ENCODE data around the gene HSH2D. TPM values are rescaled to one million over a fixed set of nuclear protein-coding genes. Genes with fewer than 3 reads are reported as not detected.
A peak's percentile ranks its signal among the peaks of the same experiment; 100 is the strongest.

The HSH2D gene
- total and polyA plus RNA-seq, 2 of the 13 experiments (the other 11 are each of a cell fraction or from before 2014, with no cell fraction given), result 0.69 to 3.2 TPM

DNA sequence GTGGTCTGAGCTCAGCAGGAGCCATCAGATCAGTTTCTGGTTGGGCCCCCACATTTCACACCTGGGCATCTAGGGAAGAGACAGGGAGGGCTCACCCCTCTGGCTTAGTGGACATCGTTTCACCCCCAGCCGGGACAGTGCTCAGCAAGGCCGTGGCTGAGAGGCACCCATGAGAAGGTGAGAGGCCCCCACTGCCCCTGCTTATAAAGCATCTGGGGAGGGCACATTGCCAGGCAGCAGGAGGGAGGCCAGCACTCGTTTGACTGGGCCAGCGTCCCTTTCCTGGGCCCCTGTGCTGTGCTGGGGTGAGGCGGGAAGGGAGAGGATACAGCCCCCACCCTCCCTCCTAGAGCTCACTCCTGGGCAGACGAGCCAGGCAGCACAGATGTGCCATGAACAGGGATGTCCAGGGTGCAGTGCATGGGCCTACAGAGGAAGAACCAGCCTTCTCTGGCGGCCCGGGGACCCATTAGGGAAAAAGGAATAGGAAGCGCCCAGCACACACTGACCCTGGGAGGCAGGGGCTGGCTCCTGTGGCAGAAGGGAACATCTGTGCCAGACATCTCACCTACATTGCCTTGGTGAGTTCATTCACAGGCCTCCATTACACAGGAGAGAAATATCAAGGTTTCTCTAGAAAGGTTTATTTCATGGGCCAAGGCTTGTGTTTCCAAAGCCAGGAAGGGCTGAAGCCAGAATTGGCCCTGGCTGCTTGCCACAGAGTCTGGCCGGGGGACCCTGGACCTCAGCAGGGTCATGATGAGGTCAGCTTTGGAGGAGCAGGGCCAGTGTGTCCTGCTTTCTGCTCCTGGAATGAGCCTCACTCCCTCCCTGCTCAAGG is 61.9 kb downstream of the HSH2D start:
- H3K4me3 ChIP-seq (replicated peaks in 1 of 3; ENCODE audit: insufficient read depth in 1 of 3, low read depth in 2 of 3, low read length in 3 of 3), result no peak overlapping the region
- peak; percentile 24 for DNase-seq (ENCODE audit: low spot score)
- FAIRE-seq, result peak; percentile 32
- ChIA-PET POLR2A (interaction anchor here (1.1 kb wide), 1 partner anchor 20 kb away, joined by 3 read pairs; no protein-coding TSS in a partner anchor), CTCF (ENCODE audit: low intra/inter-chr PET ratio, low total read pairs) (no interaction called here)
- no peaks in the 10 kb centered on the region for H3K9me3 ChIP-seq (ENCODE audit: low read length)
- peaks cover 26 to 50% of the 10 kb centered on the region in 2 experiments; a peak in 4 of 5 replicates for H3K36me3 ChIP-seq (replicated peaks in 1 of 2; ENCODE audit: control insufficient read depth in 1 of 2, insufficient read depth in 2 of 2, low read length in 2 of 2)
- peaks cover 7% of the 10 kb centered on the region for H3K79me2 ChIP-seq (ENCODE audit: insufficient read depth, low read length)
- no peak overlapping the region for H3K9ac ChIP-seq (ENCODE audit: insufficient read depth, low read depth, low read length)
- BruUV-seq (replicated peaks), result no TSS peak
- peak; percentile 66 for ATAC-seq
- no peaks in the 10 kb centered on the region for H3K27me3 ChIP-seq (ENCODE audit: control insufficient read depth in 1 of 2, insufficient read depth in 2 of 2, low read length in 2 of 2)
- H3K4me2 ChIP-seq (ENCODE audit: low read depth, low read length), result no peak overlapping the region
- no peak overlapping the region for H2AFZ ChIP-seq (ENCODE audit: low read length)
- peak overlapping the region; percentile 29 for H3K27ac ChIP-seq (ENCODE audit: extremely low read length, insufficient read depth, low read length)
- intact Hi-C loops (cut with micrococcal nuclease; ENCODE audit: unreplicated experiment) (no loop called here), in situ Hi-C loops (cut with HindIII; ENCODE audit: extremely low pct_ligation_motif_present, low pct_unique_long_range_greater_than_20kb) (no loop called here)
- no peaks in the 10 kb centered on the region for H4K20me1 ChIP-seq (ENCODE audit: insufficient read depth, low read length)
- peaks cover 35% of the 10 kb centered on the region for H3K4me1 ChIP-seq (ENCODE audit: insufficient read depth, low read length)
- WGBS (ENCODE audit: low lambda C conversion rate), result 70% methylated on average over 8 of the region's 11 CpGs
- no peak for TF ChIP-seq MLLT10 (CRISPR knock-in tag; IDR thresholded peaks at IDR 0.05)
- no peak for TF ChIP-seq ZNF326 (CRISPR knock-in tag; IDR thresholded peaks at IDR 0.05; ENCODE audit: borderline replicate concordance)
- TF ChIP-seq ZNF790 (CRISPR knock-in tag; IDR thresholded peaks at IDR 0.05; ENCODE audit: borderline replicate concordance), result no peak
- peak; percentile 35; the same call in 1 of the 2 replicates for TF ChIP-seq NR2F6 (IDR thresholded peaks at IDR 0.05)
- no peak for TF ChIP-seq NR2F6 (CRISPR knock-in tag; IDR thresholded peaks at IDR 0.05)
- TF ChIP-seq HMG20B (CRISPR knock-in tag; conservative IDR thresholded peaks at IDR 0.05), result no peak
- no peak for TF ChIP-seq ZNF614 (CRISPR knock-in tag; IDR thresholded peaks at IDR 0.05; ENCODE audit: borderline replicate concordance)
- TF ChIP-seq, protein P1, sequence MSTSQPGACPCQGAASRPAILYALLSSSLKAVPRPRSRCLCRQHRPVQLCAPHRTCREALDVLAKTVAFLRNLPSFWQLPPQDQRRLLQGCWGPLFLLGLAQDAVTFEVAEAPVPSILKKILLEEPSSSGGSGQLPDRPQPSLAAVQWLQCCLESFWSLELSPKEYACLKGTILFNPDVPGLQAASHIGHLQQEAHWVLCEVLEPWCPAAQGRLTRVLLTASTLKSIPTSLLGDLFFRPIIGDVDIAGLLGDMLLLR (CRISPR knock-in tag; IDR thresholded peaks at IDR 0.05), result no peak
- TF ChIP-seq SRSF4 (IDR thresholded peaks at IDR 0.05; ENCODE audit: low read depth, low read length, poor library complexity, severe bottlenecking), result no peak
- TF ChIP-seq ZSCAN31 (CRISPR knock-in tag; IDR thresholded peaks at IDR 0.05; ENCODE audit: low read depth), result no peak
- TF ChIP-seq, protein P2, sequence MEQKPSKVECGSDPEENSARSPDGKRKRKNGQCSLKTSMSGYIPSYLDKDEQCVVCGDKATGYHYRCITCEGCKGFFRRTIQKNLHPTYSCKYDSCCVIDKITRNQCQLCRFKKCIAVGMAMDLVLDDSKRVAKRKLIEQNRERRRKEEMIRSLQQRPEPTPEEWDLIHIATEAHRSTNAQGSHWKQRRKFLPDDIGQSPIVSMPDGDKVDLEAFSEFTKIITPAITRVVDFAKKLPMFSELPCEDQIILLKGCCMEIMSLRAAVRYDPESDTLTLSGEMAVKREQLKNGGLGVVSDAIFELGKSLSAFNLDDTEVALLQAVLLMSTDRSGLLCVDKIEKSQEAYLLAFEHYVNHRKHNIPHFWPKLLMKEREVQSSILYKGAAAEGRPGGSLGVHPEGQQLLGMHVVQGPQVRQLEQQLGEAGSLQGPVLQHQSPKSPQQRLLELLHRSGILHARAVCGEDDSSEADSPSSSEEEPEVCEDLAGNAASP (CRISPR knock-in tag; IDR thresholded peaks at IDR 0.05; ENCODE audit: borderline replicate concordance), result peak; percentile 41; the same call in 1 of the 2 replicates
- 0 out of 2 replicates have a peak, but pooled peaks have one; percentile 32 for TF ChIP-seq RXRB (CRISPR knock-in tag; IDR thresholded peaks at IDR 0.05; ENCODE audit: borderline replicate concordance)
- TF ChIP-seq RXRA (CRISPR knock-in tag; IDR thresholded peaks at IDR 0.05), result peak; percentile 84
- no peak for TF ChIP-seq SIX1 (CRISPR knock-in tag; IDR thresholded peaks at IDR 0.05; ENCODE audit: borderline replicate concordance)
- no peak for TF ChIP-seq TEAD2 (CRISPR knock-in tag; IDR thresholded peaks at IDR 0.05)
- TF ChIP-seq ZNF264 (CRISPR knock-in tag; IDR thresholded peaks at IDR 0.05), result no peak
- TF ChIP-seq, protein P3, sequence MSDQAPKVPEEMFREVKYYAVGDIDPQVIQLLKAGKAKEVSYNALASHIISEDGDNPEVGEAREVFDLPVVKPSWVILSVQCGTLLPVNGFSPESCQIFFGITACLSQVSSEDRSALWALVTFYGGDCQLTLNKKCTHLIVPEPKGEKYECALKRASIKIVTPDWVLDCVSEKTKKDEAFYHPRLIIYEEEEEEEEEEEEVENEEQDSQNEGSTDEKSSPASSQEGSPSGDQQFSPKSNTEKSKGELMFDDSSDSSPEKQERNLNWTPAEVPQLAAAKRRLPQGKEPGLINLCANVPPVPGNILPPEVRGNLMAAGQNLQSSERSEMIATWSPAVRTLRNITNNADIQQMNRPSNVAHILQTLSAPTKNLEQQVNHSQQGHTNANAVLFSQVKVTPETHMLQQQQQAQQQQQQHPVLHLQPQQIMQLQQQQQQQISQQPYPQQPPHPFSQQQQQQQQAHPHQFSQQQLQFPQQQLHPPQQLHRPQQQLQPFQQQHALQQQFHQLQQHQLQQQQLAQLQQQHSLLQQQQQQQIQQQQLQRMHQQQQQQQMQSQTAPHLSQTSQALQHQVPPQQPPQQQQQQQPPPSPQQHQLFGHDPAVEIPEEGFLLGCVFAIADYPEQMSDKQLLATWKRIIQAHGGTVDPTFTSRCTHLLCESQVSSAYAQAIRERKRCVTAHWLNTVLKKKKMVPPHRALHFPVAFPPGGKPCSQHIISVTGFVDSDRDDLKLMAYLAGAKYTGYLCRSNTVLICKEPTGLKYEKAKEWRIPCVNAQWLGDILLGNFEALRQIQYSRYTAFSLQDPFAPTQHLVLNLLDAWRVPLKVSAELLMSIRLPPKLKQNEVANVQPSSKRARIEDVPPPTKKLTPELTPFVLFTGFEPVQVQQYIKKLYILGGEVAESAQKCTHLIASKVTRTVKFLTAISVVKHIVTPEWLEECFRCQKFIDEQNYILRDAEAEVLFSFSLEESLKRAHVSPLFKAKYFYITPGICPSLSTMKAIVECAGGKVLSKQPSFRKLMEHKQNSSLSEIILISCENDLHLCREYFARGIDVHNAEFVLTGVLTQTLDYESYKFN (CRISPR knock-in tag; conservative IDR thresholded peaks at IDR 0.05), result 0 out of 2 replicates have a peak, but pooled peaks have one; percentile 27
- TF ChIP-seq ZNF468 (CRISPR knock-in tag; IDR thresholded peaks at IDR 0.05), result no peak
- TF ChIP-seq ZNF619 (CRISPR knock-in tag; IDR thresholded peaks at IDR 0.05), result no peak
- TF ChIP-seq HNRNPL (IDR thresholded peaks at IDR 0.05; ENCODE audit: low read depth, low read length), result no peak
